Psoas muscle (tissue), 8 donors: ENCODE results near the gene SIPA1. TPM values are rescaled to one million over a fixed set of nuclear protein-coding genes. Genes with fewer than 3 reads are reported as not detected.

Experiments
- ATAC-seq, 4 donors: fragments of 200-7000 bp; cut with Tn5 transposase; one replicate each; pipeline ENCODE4 v1.9.1; 2020; ENCODE audit warnings: moderate library complexity in 3 of 4, mild to moderate bottlenecking in 2 of 4
- DNase-seq, 2 donors: peaks; one replicate each; pipeline ENCODE4 v3.0.0-alpha.2; 2020
- H3K27ac ChIP-seq: fragments of 200-600 bp; one replicate; pipeline ENCODE4 v1.8.0; 2022
- H3K27me3 ChIP-seq, 3 donors: fragments of 200-600 bp in 1 of 3; one replicate each; pipeline versions ENCODE4 v1.6.1 to v1.8.0; 2013 to 2022; ENCODE audit warnings: low read length in 2 of 3, mild to moderate bottlenecking in 2 of 3, moderate library complexity in 1 of 3; ENCODE audit not compliant: insufficient read depth in 3 of 3
- H3K36me3 ChIP-seq, 2 donors: fragments of 200-600 bp in 1 of 2; one replicate each; pipeline versions ENCODE4 v1.6.1 to v1.8.0; 2013 to 2022; ENCODE audit warnings: low read depth in 1 of 2, mild to moderate bottlenecking in 1 of 2, moderate library complexity in 1 of 2; ENCODE audit not compliant: insufficient read depth in 1 of 2
- H3K4me1 ChIP-seq: fragments of 200-600 bp; one replicate; pipeline ENCODE4 v1.8.0; 2022
- H3K4me3 ChIP-seq: fragments of 200-600 bp; one replicate; pipeline ENCODE4 v1.8.0; 2022; ENCODE audit warnings: mild to moderate bottlenecking
- H3K9me3 ChIP-seq: fragments of 200-600 bp; one replicate; pipeline ENCODE4 v1.8.0; 2022
- CTCF ChIP-seq: fragments of 200-600 bp; IDR thresholded peaks from one replicate; pipeline ENCODE4 v1.8.0; 2022; ENCODE audit warnings: antibody characterized with exemption
- WGBS, 3 donors: extraction: QIAGEN DNeasy Blood & Tissue Kit; methylation state at CpG; one replicate each; pipeline versions ENCODE4 v1.1.6 to v1.1.7; 2013; 5-methylcytosine and 5-hydroxymethylcytosine counted together
- intact Hi-C, 2 donors: fragments of 100-400 bp; cut with DNase I; formaldehyde crosslinking; loops; one replicate each; pipeline versions ENCODE4 v1.11.0 to v1.14.2; 2022
- polyA plus RNA-seq, 3 donors: library from polyadenylated mRNA; stranded (reverse); fragments of 200-250 nt; gene quantifications; one replicate each; pipeline ENCODE4 v1.2.3, GENCODE V29; 2013
- total RNA-seq, 4 donors: library from RNA; stranded (reverse); fragmentation: NEBNext Ultra II Directional in 2 of 4; extraction: Animal tissue kit (Norgen Biotek cat#: 25700) in 2 of 4; gene quantifications; one replicate each; pipeline versions ENCODE4 v1.2.1 to v1.2.4, GENCODE V29; 2021 to 2023
- donor health status: healthy with polysubstance abuse.
- donor health status: DM: no; HTN: no; CAD: no; lungs with moderate emphysema.
- donor health status: Bipolar disorder and iron deficiency.
- donor health status: healthy.
- donor health status: DM: yes; HTN: yes; CAD: no.
- donor health status: DM: no; HTN: no; CAD: no.
- donor health status: DM: no; HTN: no; CAD: no.
- donor health status: DM: yes; HTN: yes; CAD: no.

SIPA1 gene
- total and polyA plus RNA-seq, 7 donors: 7.9 to 17.4 (median 12.3) TPM

GRCh38 chr11:65649656-65650546 lies 12.0 kb downstream of the SIPA1 start:
- H3K27me3 ChIP-seq: peaks cover 0 to 16% (median 0%) of the 10 kb centered on the region in 3 donors
- WGBS, 3 donors: 81 to 88% (median 86%) methylated on average over 14 to 16 of the region's 16 CpGs
- H3K36me3 ChIP-seq: peaks cover 3 to 40% of the 10 kb centered on the region in 2 donors
- peaks cover 17% of the 10 kb centered on the region for H3K4me1 ChIP-seq
- ATAC-seq (no peak), DNase-seq (peak in 1 of 2 donors; percentile 51)
- no peak overlapping the region for H3K27ac ChIP-seq
- no peak overlapping the region for H3K4me3 ChIP-seq
- no peaks in the 10 kb centered on the region for H3K9me3 ChIP-seq
- intact Hi-C loops: loop anchor here in 1 of 2 donors (5.0 kb wide), 1 partner anchor 108 kb away; no protein-coding TSS in a partner anchor
- no peak for TF ChIP-seq CTCF

GRCh38 chr11:65650547-65651338 lies 12.8 kb downstream of the SIPA1 start:
- peaks cover 17% of the 10 kb centered on the region for H3K4me1 ChIP-seq
- peaks cover 9 to 49% of the 10 kb centered on the region in 2 donors for H3K36me3 ChIP-seq
- H3K27me3 ChIP-seq: peaks cover 0 to 16% (median 0%) of the 10 kb centered on the region in 3 donors
- no peak for ATAC-seq
- intact Hi-C loops: loop anchor here in 1 of 2 donors (5.0 kb wide), 1 partner anchor 108 kb away; no protein-coding TSS in a partner anchor
- peak in 1 of 2 donors; percentile 61 for DNase-seq
- 67 to 70% (median 69%) methylated on average over 18 to 20 of the region's 20 CpGs for WGBS, 3 donors
- no peaks in the 10 kb centered on the region for H3K9me3 ChIP-seq
- H3K4me3 ChIP-seq: no peak overlapping the region
- peak overlapping the region; percentile 93 for H3K27ac ChIP-seq
- no peak for TF ChIP-seq CTCF

GRCh38 chr11:65651339-65651588 lies 13.4 kb downstream of the SIPA1 start:
- H3K27ac ChIP-seq: peak overlapping the region; percentile 93
- intact Hi-C loops: loop anchor here in 1 of 2 donors (5.0 kb wide), 1 partner anchor 109 kb away; no protein-coding TSS in a partner anchor
- no peak for TF ChIP-seq CTCF
- peaks cover 17% of the 10 kb centered on the region for H3K4me1 ChIP-seq
- no peak overlapping the region for H3K4me3 ChIP-seq
- no peaks in the 10 kb centered on the region for H3K9me3 ChIP-seq
- ATAC-seq: no peak
- peaks cover 9 to 52% of the 10 kb centered on the region in 2 donors for H3K36me3 ChIP-seq
- H3K27me3 ChIP-seq: peaks cover 0 to 15% (median 0%) of the 10 kb centered on the region in 3 donors
- DNase-seq: peak in 1 of 2 donors; percentile 45
- WGBS, 3 donors: 97 to 98% (median 97%) methylated on average over 3 of the region's 3 CpGs

- intact Hi-C loops: loop anchor here in 1 of 2 donors (5.0 kb wide), 1 partner anchor 110 kb away; no protein-coding TSS in a partner anchor
- ATAC-seq: peak; percentile 0 to 19 (median 8)
- H3K9me3 ChIP-seq: no peaks in the 10 kb centered on the region
- peaks cover 17% of the 10 kb centered on the region for H3K4me1 ChIP-seq
- no peak for TF ChIP-seq CTCF
- WGBS, 3 donors: 26 to 31% (median 30%) methylated on average over 25 to 28 of the region's 28 CpGs
- H3K27ac ChIP-seq: peak overlapping the region; percentile 93
- DNase-seq: peak in 1 of 2 donors; percentile 58
- H3K27me3 ChIP-seq: peaks cover 0 to 10% (median 0%) of the 10 kb centered on the region in 3 donors
- peaks cover 9 to 55% of the 10 kb centered on the region in 2 donors for H3K36me3 ChIP-seq
- H3K4me3 ChIP-seq: peak overlapping the region; percentile 71
Observed at GRCh38 chr11:65651589-65652510, 13.9 kb downstream of the SIPA1 start.
